ENCODE data around the gene TRIM67.

The TRIM67 gene

GRCh38 chr1:231236938-231237337 lies 75.1 kb downstream of the TRIM67 start:
- no peak for DNase-seq

- no peak for DNase-seq
Observed at GRCh38 chr1:231238298-231238697, 76.4 kb downstream of the TRIM67 start.

GRCh38 chr1:231240531-231240882 lies 78.6 kb downstream of the TRIM67 start:
- DNase-seq: no peak

GRCh38 chr1:231240883-231241735 lies 79.3 kb downstream of the TRIM67 start, which contains the start of gene GNPAT:
TSS of gene GNPAT (plus strand) at chr1:231241212. CDS start at chr1:231241379, 167 bp downstream.
- peak; percentile 88 for DNase-seq

- no peak for DNase-seq
Observed at GRCh38 chr1:231241750-231242149, 79.9 kb downstream of the TRIM67 start.

GRCh38 chr1:231242516-231243198 lies 80.8 kb downstream of the TRIM67 start:
- DNase-seq: no peak

- no peak for DNase-seq
Observed at GRCh38 chr1:231248778-231249177, 86.9 kb downstream of the TRIM67 start.

- no peak for DNase-seq
Observed at GRCh38 chr1:231252336-231252735, 90.5 kb downstream of the TRIM67 start.

- DNase-seq: no peak
Observed at GRCh38 chr1:231260351-231260750, 98.5 kb downstream of the TRIM67 start.

GRCh38 chr1:231264642-231265041 lies 102.8 kb downstream of the TRIM67 start:
- DNase-seq: no peak

GRCh38 chr1:231265379-231265778 lies 103.5 kb downstream of the TRIM67 start:
- no peak for DNase-seq

GRCh38 chr1:231266811-231267322 lies 105.0 kb downstream of the TRIM67 start:
- no peak for DNase-seq
